PC-9 (cell line): ENCODE measurements around the gene SNX9. TPM values are rescaled to one million over a fixed set of nuclear protein-coding genes. Genes with fewer than 3 reads are reported as not detected.

Source experiments
- Bru-seq: library from RNA; stranded (reverse); fragments of 400-500 nt; gene quantifications from one replicate; lab custom pipeline; 2021; lab: Mats Ljungman, UMichigan
- BruChase-seq, 2 experiments: library from RNA; stranded (reverse); fragments of 400-500 nt; gene quantifications; one replicate each; lab custom pipeline; 2021; lab: Mats Ljungman, UMichigan
- BruUV-seq: library from RNA; stranded (reverse); fragments of 400-500 nt; replicated peaks from 2 replicates; lab custom pipeline; 2021; lab: Mats Ljungman, UMichigan
- CTCF ChIA-PET: fragments of 300-600 bp; sonication (Branson Sonifier 250); formaldehyde crosslinking; loops from one replicate; lab custom pipeline; 2022; ENCODE audit warnings: antibody characterized with exemption; lab: Charles Lee
- POLR2A ChIA-PET: fragments of 300-600 bp; sonication (Branson Sonifier 250); formaldehyde crosslinking; loops from one replicate; lab custom pipeline; 2022; ENCODE audit warnings: antibody characterized with exemption; ENCODE audit not compliant: unreplicated experiment; lab: Charles Lee
- DNase-seq, 2 experiments: peaks; one replicate each; pipeline versions ENCODE4 v3.0.0 to v3.0.0-alpha.2; 2015 to 2022; ENCODE audit warnings: mixed read lengths in 1 of 2
- H2AFZ ChIP-seq: fragments of 200-600 bp; sonication (generic); 2 replicates; pipeline ENCODE4 v1.8.1; 2017; ENCODE audit warnings: antibody characterized with exemption
- H3F3A ChIP-seq: fragments of 200-600 bp; sonication (generic); 2 replicates; pipeline ENCODE4 v1.8.1; 2017; ENCODE audit warnings: antibody characterized with exemption, mild to moderate bottlenecking, low read depth; ENCODE audit not compliant: insufficient read depth
- H3K27ac ChIP-seq: fragments of 200-600 bp; sonication (generic); 2 replicates; pipeline ENCODE4 v1.6.1; 2016; ENCODE audit warnings: mixed run types
- H3K27me3 ChIP-seq: fragments of 200-600 bp; sonication (generic); 2 replicates; pipeline ENCODE4 v1.6.1; 2016; ENCODE audit warnings: low read depth, mixed run types; ENCODE audit not compliant: insufficient read depth
- H3K36me3 ChIP-seq: fragments of 200-600 bp; sonication (generic); 2 replicates; pipeline ENCODE4 v1.6.1; 2016; ENCODE audit warnings: low read depth, mixed run types
- H3K4me1 ChIP-seq: fragments of 200-600 bp; sonication (generic); replicated peaks from 2 replicates; pipeline ENCODE4 v1.6.1; 2016; ENCODE audit warnings: mixed run types; ENCODE audit not compliant: insufficient read depth
- H3K4me2 ChIP-seq: fragments of 200-600 bp; sonication (generic); 2 replicates; pipeline ENCODE4 v1.6.1; 2017; ENCODE audit warnings: mixed run types
- H3K4me3 ChIP-seq: fragments of 200-600 bp; sonication (generic); 2 replicates; pipeline ENCODE4 v1.6.1; 2016; ENCODE audit warnings: mixed run types
- H3K79me2 ChIP-seq: fragments of 200-600 bp; sonication (generic); 2 replicates; pipeline ENCODE4 v1.6.1; 2017; ENCODE audit warnings: low read depth, mixed run types
- H3K9me2 ChIP-seq: fragments of 200-600 bp; sonication (generic); 2 replicates; pipeline ENCODE4 v1.8.1; 2017; ENCODE audit warnings: mild to moderate bottlenecking; ENCODE audit not compliant: insufficient read depth
- H3K9me3 ChIP-seq: fragments of 200-600 bp; sonication (generic); 2 replicates; pipeline ENCODE4 v1.8.1; 2016; ENCODE audit warnings: low read depth; ENCODE audit not compliant: insufficient read depth
- H4K20me1 ChIP-seq: fragments of 200-600 bp; sonication (generic); 2 replicates; pipeline ENCODE4 v1.8.1; 2017; ENCODE audit not compliant: insufficient read depth
- CTCF ChIP-seq: fragments of 200-600 bp; sonication (generic); conservative IDR thresholded peaks from 2 replicates; pipeline ENCODE4 v1.6.1; 2017; ENCODE audit warnings: mixed run types, antibody characterized with exemption, mild to moderate bottlenecking, moderate library complexity
- EZH2 ChIP-seq: fragments of 200-600 bp; sonication (generic); IDR thresholded peaks from 2 replicates; pipeline ENCODE4 v1.8.0; 2017; ENCODE audit warnings: antibody characterized with exemption, low read depth
- intact Hi-C: fragments of 100-400 bp; cut with micrococcal nuclease; formaldehyde crosslinking; loops from one replicate; pipeline ENCODE4 v1.10.0; 2022; ENCODE audit not compliant: unreplicated experiment
- long read RNA-seq: library from polyadenylated mRNA; stranded (forward); transcript quantifications from one replicate; pipeline ENCODE4 v2.0.0, GENCODE V29; 2022
- total RNA-seq: library from RNA; stranded (reverse); gene quantifications from 2 replicates; pipeline ENCODE4 v1.2.3, GENCODE V29; 2021

Gene SNX9
- total RNA-seq (22.5 and 25.0 TPM in 2 replicates), Bru-seq, nascent RNA (percentile 88 among the genes with signal in this experiment), BruChase-seq, experiment 1, labeled RNA remaining after a 2-hour chase (percentile 74 among the genes with signal in this experiment), BruChase-seq, experiment 2, labeled RNA remaining after a 6-hour chase (percentile 73 among the genes with signal in this experiment)
- long read RNA-seq, full-length matches to known transcripts = 40 of 55 reads
- long read RNA-seq, partial matches to known transcripts = 5 of 55 reads
- long read RNA-seq, other reads (novel, unspliced or antisense) = 10 of 55 reads

DNA sequence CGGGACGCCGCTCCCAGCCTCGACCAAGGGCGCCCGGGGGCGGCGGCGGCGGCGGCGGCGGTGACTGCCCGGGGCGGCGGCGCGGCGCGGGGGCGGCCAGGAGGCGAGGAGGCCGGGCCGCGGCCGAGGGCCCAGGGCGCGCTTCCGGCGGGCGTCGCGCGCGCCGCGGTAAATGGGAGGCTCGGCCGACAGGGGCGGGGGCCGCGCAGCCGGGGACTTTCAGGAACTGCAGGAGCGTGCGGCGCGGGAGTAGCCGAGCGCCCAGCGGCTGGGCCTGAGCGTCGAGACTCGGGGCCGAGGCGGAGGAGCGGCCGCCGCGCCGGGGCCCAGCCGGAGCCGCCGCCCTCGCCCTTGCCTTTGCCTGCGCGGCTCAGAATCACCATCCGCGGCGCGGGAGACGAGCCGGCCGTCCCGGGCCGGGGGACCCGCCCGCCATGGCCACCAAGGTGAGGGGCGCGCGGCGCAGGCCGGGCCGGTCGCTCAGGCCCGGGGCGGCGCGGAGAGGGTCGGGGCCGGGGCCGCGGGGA is at the start of gene SNX9:
SNX9 (plus strand) TSS at position 246 of the 527 bp plus-strand sequence; CDS start at position 435, 189 bp downstream.
- H3K9me2 ChIP-seq = no peaks in the 10 kb centered on the region
- peaks cover 6% of the 10 kb centered on the region; the same call in 1 of the 2 replicates for H4K20me1 ChIP-seq
- H3K79me2 ChIP-seq = peaks cover 35% of the 10 kb centered on the region
- H3K27ac ChIP-seq = peak within 1 kb of the TSS; percentile 70
- H3K4me1 ChIP-seq = peaks cover 17% of the 10 kb centered on the region
- intact Hi-C loops = no loop called here
- H2AFZ ChIP-seq = peak within 1 kb of the TSS; percentile 95
- peak within 1 kb of the TSS; percentile 82 for H3K4me3 ChIP-seq
- ChIA-PET POLR2A (no interaction called here), CTCF (no interaction called here)
- no TSS peak for BruUV-seq
- TF ChIP-seq CTCF = no peak
- TF ChIP-seq EZH2 = no peak
- no peaks in the 10 kb centered on the region for H3K9me3 ChIP-seq
- H3F3A ChIP-seq = peaks cover 11% of the 10 kb centered on the region; the same call in 1 of the 2 replicates
- DNase-seq = peak in 1 of 2 experiments; percentile 56
- 0 out of 2 replicates have a peak, but pooled peaks cover 5% of the 10 kb centered on the region for H3K36me3 ChIP-seq
- H3K27me3 ChIP-seq = no peaks in the 10 kb centered on the region
- H3K4me2 ChIP-seq = peak within 1 kb of the TSS; percentile 91

DNA sequence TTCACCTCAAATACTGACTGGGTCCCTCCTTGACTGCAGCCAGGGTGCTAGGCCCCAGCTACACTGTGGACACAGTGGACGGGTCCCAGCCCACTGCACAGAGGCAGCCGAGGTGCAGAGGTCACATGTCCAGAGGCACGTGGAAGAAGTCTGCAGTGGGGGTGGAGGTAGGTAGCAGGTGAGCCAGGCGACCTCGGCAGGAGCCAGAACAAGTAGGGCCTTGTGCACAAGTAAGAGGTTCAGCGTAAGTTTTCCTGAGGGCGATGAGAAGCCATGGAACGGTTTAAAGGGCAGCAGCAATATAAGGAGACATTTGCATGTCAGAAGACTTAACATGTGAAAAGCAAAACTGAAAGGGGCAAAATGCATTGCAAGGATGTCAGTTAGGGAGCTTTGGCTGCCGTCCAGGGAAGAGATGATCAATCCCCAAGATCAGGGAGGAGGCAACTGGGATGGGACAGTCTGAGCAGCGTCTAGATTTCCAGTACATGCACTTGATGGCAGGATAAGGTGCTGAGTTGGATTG is 49.7 kb upstream of the SNX9 start:
- no TSS peak for BruUV-seq
- intact Hi-C loops = no loop called here
- CTCF ChIA-PET = no interaction called here
- Histone ChIP-seq H2AFZ (no peak overlapping the region), H3K4me2 (no peak overlapping the region), H3K27ac (no peak overlapping the region), H3K9me3 (no peaks in the 10 kb centered on the region), H3K9me2 (no peaks in the 10 kb centered on the region), H3K27me3 (no peaks in the 10 kb centered on the region), H4K20me1 (no peaks in the 10 kb centered on the region), H3F3A (peaks cover 8% of the 10 kb centered on the region; the same call in 1 of the 2 replicates), H3K4me3 (no peak overlapping the region), H3K79me2 (no peaks in the 10 kb centered on the region), H3K36me3 (no peaks in the 10 kb centered on the region), H3K4me1 (peaks cover 21% of the 10 kb centered on the region)
- POLR2A ChIA-PET = no interaction called here
- TF ChIP-seq EZH2 (no peak), CTCF (no peak)
- no peak for DNase-seq

GRCh38 chr6:157774153-157775135 is 48.6 kb upstream of the SNX9 start:
- ChIA-PET CTCF (no interaction called here), POLR2A (no interaction called here)
- intact Hi-C loops = no loop called here
- no peaks in the 10 kb centered on the region for H3K27me3 ChIP-seq
- no peak overlapping the region for H2AFZ ChIP-seq
- H3K4me1 ChIP-seq = peaks cover 24% of the 10 kb centered on the region
- H3K4me3 ChIP-seq = no peak overlapping the region
- H3K4me2 ChIP-seq = no peak overlapping the region
- DNase-seq = no peak
- H3K36me3 ChIP-seq = no peaks in the 10 kb centered on the region
- no TSS peak for BruUV-seq
- peaks cover 9% of the 10 kb centered on the region for H3F3A ChIP-seq
- no peak overlapping the region for H3K27ac ChIP-seq
- H3K9me2 ChIP-seq = no peaks in the 10 kb centered on the region
- H3K79me2 ChIP-seq = no peaks in the 10 kb centered on the region
- TF ChIP-seq CTCF = no peak
- TF ChIP-seq EZH2 = no peak
- H3K9me3 ChIP-seq = no peaks in the 10 kb centered on the region
- no peaks in the 10 kb centered on the region for H4K20me1 ChIP-seq
